CD14-positive monocyte (primary cell): Measurements from ENCODE around the gene TANC1. TPM values are rescaled to one million over a fixed set of nuclear protein-coding genes. Genes with fewer than 3 reads are reported as not detected.

Experiments used
- DNase-seq, 3 donors: peaks; one replicate each; pipeline ENCODE4 v3.0.0-alpha.2; 2011 to 2022
- H2AFZ ChIP-seq: 2 replicates; pipeline ENCODE4 v1.6.0; 2012; ENCODE audit warnings: mild to moderate bottlenecking, low read depth, low read length, inconsistent platforms; ENCODE audit not compliant: insufficient read depth, poor library complexity, severe bottlenecking
- H3K27ac ChIP-seq, 2 donors: 1 replicate in 1 of 2; 2 replicates in 1 of 2; pipeline ENCODE4 v1.5.1; 2012 to 2013; ENCODE audit warnings: low read length in 2 of 2, control low read depth in 1 of 2, inconsistent platforms in 1 of 2, low read depth in 1 of 2, mild to moderate bottlenecking in 1 of 2
- H3K27me3 ChIP-seq, 2 donors: one replicate each; pipeline versions ENCODE4 v1.6.0 to v1.6.1; 2011 to 2013; ENCODE audit warnings: low read length in 2 of 2; ENCODE audit not compliant: control insufficient read depth in 2 of 2, insufficient read depth in 2 of 2
- H3K36me3 ChIP-seq, 2 donors: replicated peaks in 1 of 2; 1 replicate in 1 of 2; 2 replicates in 1 of 2; pipeline versions ENCODE4 v1.5.1 to v1.6.1; 2012 to 2013; ENCODE audit warnings: low read length in 2 of 2, control low read depth in 1 of 2, inconsistent platforms in 1 of 2, mild to moderate bottlenecking in 1 of 2; ENCODE audit not compliant: insufficient read depth in 2 of 2, control insufficient read depth in 1 of 2
- H3K4me1 ChIP-seq, 2 donors: 1 replicate in 1 of 2; 2 replicates in 1 of 2; pipeline versions ENCODE4 v1.5.1 to v1.6.1; 2012 to 2013; ENCODE audit warnings: low read length in 2 of 2, control low read depth in 1 of 2, inconsistent platforms in 1 of 2, mild to moderate bottlenecking in 1 of 2, moderate library complexity in 1 of 2; ENCODE audit not compliant: insufficient read depth in 2 of 2, control insufficient read depth in 1 of 2
- H3K4me2 ChIP-seq: replicated peaks from 2 replicates; pipeline ENCODE3; 2012; ENCODE audit warnings: low read length, moderate library complexity, mild to moderate bottlenecking; ENCODE audit not compliant: poor library complexity, severe bottlenecking; ENCODE audit errors: extremely low read depth
- H3K4me3 ChIP-seq, 3 experiments: fragments of 200-600 bp in 1 of 3; sonication (generic) in 1 of 3; replicated peaks in 1 of 3; 1 replicate in 2 of 3; 2 replicates in 1 of 3; pipeline ENCODE4 v1.5.1; 2011 to 2013; ENCODE audit warnings: low read length in 3 of 3, mild to moderate bottlenecking in 3 of 3, control low read depth in 2 of 3, low read depth in 2 of 3, inconsistent platforms in 1 of 3, moderate library complexity in 1 of 3
- H3K79me2 ChIP-seq: 2 replicates; pipeline ENCODE4 v1.6.0; 2012; ENCODE audit warnings: mild to moderate bottlenecking, control low read depth, inconsistent platforms, low read length, moderate library complexity; ENCODE audit not compliant: insufficient read depth
- H3K9ac ChIP-seq: 2 replicates; pipeline ENCODE4 v1.6.0; 2017; ENCODE audit warnings: low read length, mild to moderate bottlenecking; ENCODE audit not compliant: insufficient read depth, poor library complexity, severe bottlenecking
- H3K9me3 ChIP-seq, 2 donors: replicated peaks in 1 of 2; 1 replicate in 1 of 2; 2 replicates in 1 of 2; pipeline versions ENCODE4 v1.5.1 to v1.6.1; 2012 to 2013; ENCODE audit warnings: low read length in 2 of 2, control low read depth in 1 of 2; ENCODE audit not compliant: control insufficient read depth in 1 of 2, insufficient read depth in 1 of 2
- H4K20me1 ChIP-seq: 2 replicates; pipeline ENCODE4 v1.6.0; 2012; ENCODE audit warnings: mild to moderate bottlenecking, low read length, control low read depth, moderate library complexity; ENCODE audit not compliant: insufficient read depth
- H3K27ac Mint-ChIP-seq, 7 donors: one replicate each; pipeline ENCODE4 v1.8.0; 2020; ENCODE audit warnings: mild to moderate bottlenecking in 7 of 7, mixed read lengths in 7 of 7, moderate library complexity in 6 of 7, inconsistent platforms in 2 of 7
- H3K27me3 Mint-ChIP-seq, 3 donors: one replicate each; pipeline ENCODE4 v1.8.0; 2021 to 2022; ENCODE audit warnings: low read depth in 3 of 3, mild to moderate bottlenecking in 3 of 3, mixed read lengths in 3 of 3, moderate library complexity in 3 of 3, inconsistent platforms in 1 of 3
- H3K36me3 Mint-ChIP-seq, 2 donors: one replicate each; pipeline ENCODE4 v1.8.0; 2020; ENCODE audit warnings: mixed read lengths in 2 of 2, inconsistent platforms in 1 of 2, mild to moderate bottlenecking in 1 of 2
- H3K4me1 Mint-ChIP-seq: one replicate; pipeline ENCODE4 v1.8.0; 2020; ENCODE audit warnings: mild to moderate bottlenecking, mixed read lengths
- H3K4me3 Mint-ChIP-seq, 2 donors: one replicate each; pipeline ENCODE4 v1.8.0; 2020; ENCODE audit warnings: mild to moderate bottlenecking in 2 of 2, mixed read lengths in 2 of 2, moderate library complexity in 1 of 2
- H3K9me3 Mint-ChIP-seq, 7 donors: one replicate each; pipeline ENCODE4 v1.8.0; 2020 to 2022; ENCODE audit warnings: mixed read lengths in 7 of 7, mild to moderate bottlenecking in 6 of 7, moderate library complexity in 6 of 7, inconsistent platforms in 2 of 7
- CTCF ChIP-seq: fragments of 200-600 bp; IDR thresholded peaks from one replicate; pipeline ENCODE4 v1.8.0; 2022; ENCODE audit warnings: antibody characterized with exemption, mild to moderate bottlenecking
- WGBS: methylation state at CpG from one replicate; pipeline ENCODE4 v1.1.5; 2013; ENCODE audit warnings: missing lambda C conversion rate; ENCODE audit not compliant: insufficient coverage; 5-methylcytosine and 5-hydroxymethylcytosine counted together
- intact Hi-C, 2 donors: fragments of 100-400 bp; cut with micrococcal nuclease; formaldehyde crosslinking; loops; one replicate each; pipeline versions ENCODE4 v1.15.0 to v1.15.1; 2023
- polyA plus RNA-seq, 3 donors: library from polyadenylated mRNA; depleted of rRNA in 1 of 3; unstranded in 2 of 3; stranded (reverse) in 1 of 3; fragments of 300-500 nt in 2 of 3; fragments of >200 nt in 1 of 3; fragmentation: Illumina TruSeq in 2 of 3; gene quantifications; 1 replicate in 2 of 3; 2 replicates in 1 of 3; pipeline ENCODE4 v1.2.3, GENCODE V29; 2012 to 2021

TANC1 gene
- polyA plus RNA-seq, 3 donors = 0.04 TPM; not detected in 2

- Histone ChIP-seq H4K20me1 (no peaks in the 10 kb centered on the region), H2AFZ (no peak overlapping the region), H3K4me2 (no peak overlapping the region), H3K4me1 (no peaks in the 10 kb centered on the region), H3K9ac (no peak overlapping the region), H3K79me2 (no peaks in the 10 kb centered on the region), H3K9me3 (no peaks in the 10 kb centered on the region), H3K27ac (no peak overlapping the region), H3K36me3 (no peaks in the 10 kb centered on the region), H3K27me3 (no peaks in the 10 kb centered on the region), H3K4me3 (no peak overlapping the region)
- no CpG with 5 or more reads among the region's 1 CpG for WGBS
- peaks cover 0 to 3% (median 0%) of the 10 kb centered on the region in 7 donors for H3K9me3 Mint-ChIP-seq
- no peak for DNase-seq
- TF ChIP-seq CTCF = no peak
- H3K4me1 Mint-ChIP-seq = peaks cover 6% of the 10 kb centered on the region
- peaks cover 0 to 5% (median 2%) of the 10 kb centered on the region in 3 donors for H3K27me3 Mint-ChIP-seq
- H3K4me3 Mint-ChIP-seq = no peak overlapping the region
- H3K27ac Mint-ChIP-seq = no peak overlapping the region
- H3K36me3 Mint-ChIP-seq = no peaks in the 10 kb centered on the region
- intact Hi-C loops = no loop called here
Observed at GRCh38 chr2:159168707-159169106, 200.3 kb downstream of the TANC1 start.

- intact Hi-C loops = no loop called here
- no peaks in the 10 kb centered on the region for H3K27me3 ChIP-seq
- H3K27ac ChIP-seq = no peak overlapping the region
- no peak overlapping the region for H3K27ac Mint-ChIP-seq
- DNase-seq = no peak
- no peak overlapping the region for H3K4me3 Mint-ChIP-seq
- no peaks in the 10 kb centered on the region for H3K4me1 ChIP-seq
- no peaks in the 10 kb centered on the region for H3K36me3 ChIP-seq
- TF ChIP-seq CTCF = no peak
- no peak overlapping the region for H3K9ac ChIP-seq
- H3K36me3 Mint-ChIP-seq = no peaks in the 10 kb centered on the region
- H3K79me2 ChIP-seq = no peaks in the 10 kb centered on the region
- no peak overlapping the region for H2AFZ ChIP-seq
- no peak overlapping the region for H3K4me2 ChIP-seq
- H3K27me3 Mint-ChIP-seq = peaks cover 0 to 5% (median 2%) of the 10 kb centered on the region in 3 donors
- H3K4me1 Mint-ChIP-seq = peaks cover 6% of the 10 kb centered on the region
- no peaks in the 10 kb centered on the region for H3K9me3 ChIP-seq
- H4K20me1 ChIP-seq = no peaks in the 10 kb centered on the region
- H3K9me3 Mint-ChIP-seq = peaks cover 0 to 3% (median 0%) of the 10 kb centered on the region in 7 donors
- 86% methylated on average over 3 of the region's 6 CpGs for WGBS
- H3K4me3 ChIP-seq = no peak overlapping the region
Observed at GRCh38 chr2:159169187-159169586, 200.7 kb downstream of the TANC1 start.
